ENCODE measurements around the gene KCND2. TPM values are rescaled to one million over a fixed set of nuclear protein-coding genes. Genes with fewer than 3 reads are reported as not detected.

KCND2 gene
- total and polyA plus RNA-seq, 2 donors from 2014 or later: 0.19 TPM; not detected in 1

GRCh38 chr7:120480930-120481329 lies 208.0 kb downstream of the KCND2 start:
- no peak overlapping the region for H3K9ac ChIP-seq (ENCODE audit: low read length in 3 of 3)
- no peaks in the 10 kb centered on the region for H3K36me3 ChIP-seq (ENCODE audit: control insufficient read depth in 2 of 3, insufficient read depth in 3 of 3, low read length in 3 of 3)
- intact Hi-C loops (cut with DNase I): no loop called here
- H3K4me3 ChIP-seq (ENCODE audit: low read length in 3 of 3): no peak overlapping the region
- no peaks in the 10 kb centered on the region for H3K27me3 ChIP-seq (ENCODE audit: control insufficient read depth, insufficient read depth, low read length)
- FAIRE-seq (no peak), DNase-seq (no peak)
- no peaks in the 10 kb centered on the region for H3K4me1 ChIP-seq (ENCODE audit: control insufficient read depth in 2 of 3, insufficient read depth in 2 of 3, low read depth in 1 of 3, low read length in 3 of 3)
- H3K27ac ChIP-seq (ENCODE audit: low read depth in 2 of 2, low read length in 2 of 2): no peak overlapping the region
- H3K9me3 ChIP-seq (ENCODE audit: control insufficient read depth in 2 of 3, insufficient read depth in 1 of 3, low read length in 3 of 3): no peaks in the 10 kb centered on the region
- TF ChIP-seq, protein P1, sequence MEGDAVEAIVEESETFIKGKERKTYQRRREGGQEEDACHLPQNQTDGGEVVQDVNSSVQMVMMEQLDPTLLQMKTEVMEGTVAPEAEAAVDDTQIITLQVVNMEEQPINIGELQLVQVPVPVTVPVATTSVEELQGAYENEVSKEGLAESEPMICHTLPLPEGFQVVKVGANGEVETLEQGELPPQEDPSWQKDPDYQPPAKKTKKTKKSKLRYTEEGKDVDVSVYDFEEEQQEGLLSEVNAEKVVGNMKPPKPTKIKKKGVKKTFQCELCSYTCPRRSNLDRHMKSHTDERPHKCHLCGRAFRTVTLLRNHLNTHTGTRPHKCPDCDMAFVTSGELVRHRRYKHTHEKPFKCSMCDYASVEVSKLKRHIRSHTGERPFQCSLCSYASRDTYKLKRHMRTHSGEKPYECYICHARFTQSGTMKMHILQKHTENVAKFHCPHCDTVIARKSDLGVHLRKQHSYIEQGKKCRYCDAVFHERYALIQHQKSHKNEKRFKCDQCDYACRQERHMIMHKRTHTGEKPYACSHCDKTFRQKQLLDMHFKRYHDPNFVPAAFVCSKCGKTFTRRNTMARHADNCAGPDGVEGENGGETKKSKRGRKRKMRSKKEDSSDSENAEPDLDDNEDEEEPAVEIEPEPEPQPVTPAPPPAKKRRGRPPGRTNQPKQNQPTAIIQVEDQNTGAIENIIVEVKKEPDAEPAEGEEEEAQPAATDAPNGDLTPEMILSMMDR (IDR thresholded peaks at IDR 0.05; ENCODE audit: borderline replicate concordance, extremely low read depth, insufficient read depth): no peak

- TF ChIP-seq, protein P1 (IDR thresholded peaks at IDR 0.05; ENCODE audit: borderline replicate concordance, extremely low read depth, insufficient read depth): no peak
- intact Hi-C loops (cut with DNase I): no loop called here
- FAIRE-seq: no peak
Observed at GRCh38 chr7:120486164-120486563, 213.2 kb downstream of the KCND2 start.

GRCh38 chr7:120502132-120502531 lies 229.2 kb downstream of the KCND2 start:
- TF ChIP-seq, protein P1 (IDR thresholded peaks at IDR 0.05; ENCODE audit: borderline replicate concordance, extremely low read depth, insufficient read depth): no peak
- no peaks in the 10 kb centered on the region for H3K36me3 ChIP-seq (ENCODE audit: control insufficient read depth in 2 of 3, insufficient read depth in 3 of 3, low read length in 3 of 3)
- no peak overlapping the region for H3K27ac ChIP-seq (ENCODE audit: low read depth in 2 of 2, low read length in 2 of 2)
- no peak for FAIRE-seq
- no peaks in the 10 kb centered on the region for H3K9me3 ChIP-seq (ENCODE audit: control insufficient read depth in 2 of 3, insufficient read depth in 1 of 3, low read length in 3 of 3)
- H3K9ac ChIP-seq (ENCODE audit: low read length in 3 of 3): no peak overlapping the region
- no peaks in the 10 kb centered on the region for H3K4me1 ChIP-seq (ENCODE audit: control insufficient read depth in 2 of 3, insufficient read depth in 2 of 3, low read depth in 1 of 3, low read length in 3 of 3)
- no peaks in the 10 kb centered on the region for H3K27me3 ChIP-seq (ENCODE audit: control insufficient read depth, insufficient read depth, low read length)
- intact Hi-C loops (cut with DNase I): no loop called here
- no peak overlapping the region for H3K4me3 ChIP-seq (ENCODE audit: low read length in 3 of 3)
- DNase-seq: no peak

More at GRCh38 chr7:120486164-120486563, 213.2 kb downstream of the KCND2 start:
- peak in 2 of 5 donors; percentile 1 for DNase-seq
- H3K27me3 ChIP-seq (ENCODE audit: control insufficient read depth, insufficient read depth, low read length): no peaks in the 10 kb centered on the region
- no peak overlapping the region for H3K4me3 ChIP-seq (ENCODE audit: low read length in 3 of 3)
- no peak overlapping the region for H3K9ac ChIP-seq (ENCODE audit: low read length in 3 of 3)
- H3K27ac ChIP-seq (ENCODE audit: low read depth in 2 of 2, low read length in 2 of 2): no peak overlapping the region
- no peaks in the 10 kb centered on the region for H3K36me3 ChIP-seq (ENCODE audit: control insufficient read depth in 2 of 3, insufficient read depth in 3 of 3, low read length in 3 of 3)
- no peaks in the 10 kb centered on the region for H3K4me1 ChIP-seq (ENCODE audit: control insufficient read depth in 2 of 3, insufficient read depth in 2 of 3, low read depth in 1 of 3, low read length in 3 of 3)
- H3K9me3 ChIP-seq (ENCODE audit: control insufficient read depth in 2 of 3, insufficient read depth in 1 of 3, low read length in 3 of 3): no peaks in the 10 kb centered on the region

DNA sequence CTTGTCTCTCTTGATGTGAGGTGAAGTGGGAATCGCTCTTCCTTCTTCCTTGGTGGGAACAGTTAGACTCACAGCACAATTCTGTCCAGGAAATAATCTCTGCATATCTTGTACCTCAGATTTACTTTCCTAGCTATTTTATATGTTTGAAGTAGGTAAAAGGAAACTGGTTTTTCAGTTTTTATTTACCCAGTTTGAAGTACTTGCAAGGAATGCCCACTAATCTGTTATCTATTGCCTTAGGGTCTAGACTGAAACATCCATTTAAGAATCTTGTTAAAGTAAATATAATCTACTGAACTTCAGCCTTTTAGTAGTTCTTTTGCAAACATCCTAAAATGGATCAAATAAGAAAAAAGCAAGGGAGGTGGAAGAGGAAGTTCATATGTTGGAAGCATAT lies 229.8 kb downstream of the KCND2 start:
- no peak overlapping the region for H3K4me3 ChIP-seq (ENCODE audit: low read length in 3 of 3)
- intact Hi-C loops (cut with DNase I): no loop called here
- no peaks in the 10 kb centered on the region for H3K36me3 ChIP-seq (ENCODE audit: control insufficient read depth in 2 of 3, insufficient read depth in 3 of 3, low read length in 3 of 3)
- no peaks in the 10 kb centered on the region for H3K4me1 ChIP-seq (ENCODE audit: control insufficient read depth in 2 of 3, insufficient read depth in 2 of 3, low read depth in 1 of 3, low read length in 3 of 3)
- no peak overlapping the region for H3K9ac ChIP-seq (ENCODE audit: low read length in 3 of 3)
- DNase-seq: no peak
- TF ChIP-seq, protein P1 (IDR thresholded peaks at IDR 0.05; ENCODE audit: borderline replicate concordance, extremely low read depth, insufficient read depth): no peak
- no peaks in the 10 kb centered on the region for H3K27me3 ChIP-seq (ENCODE audit: control insufficient read depth, insufficient read depth, low read length)
- no peak overlapping the region for H3K27ac ChIP-seq (ENCODE audit: low read depth in 2 of 2, low read length in 2 of 2)
- no peak for FAIRE-seq
- H3K9me3 ChIP-seq (ENCODE audit: control insufficient read depth in 2 of 3, insufficient read depth in 1 of 3, low read length in 3 of 3): no peaks in the 10 kb centered on the region
